ENCODE results near the gene SETD1A. TPM values are rescaled to one million over a fixed set of nuclear protein-coding genes. Genes with fewer than 3 reads are reported as not detected.

The SETD1A gene
- total RNA-seq, 1 experiment from 2014 or later, result 15.8 TPM

- Mint-ChIP-seq H3K9me3 (ENCODE audit: unreplicated experiment) (peaks cover 6% of the 10 kb centered on the region), H3K4me1 (ENCODE audit: insufficient read depth, unreplicated experiment) (peaks cover 14% of the 10 kb centered on the region), H3K27ac (ENCODE audit: low read depth, unreplicated experiment) (peak overlapping the region; percentile 100), H3K36me3 (ENCODE audit: insufficient read depth, unreplicated experiment) (peaks cover 23% of the 10 kb centered on the region), H3K4me3 (ENCODE audit: unreplicated experiment) (peak overlapping the region; percentile 98), H3K27me3 (ENCODE audit: insufficient read depth, unreplicated experiment) (no peaks in the 10 kb centered on the region)
- POLR2A ChIA-PET, result interaction anchor here (0.6 to 1.0 kb wide), 8 partner anchors 16 to 1055 kb away, joined by 3 to 5 read pairs (median 4); partner anchors contain the start of gene CTF1
- TF ChIP-seq CTCF (IDR thresholded peaks at IDR 0.05; ENCODE audit: unreplicated experiment), result peak; percentile 42
- no TSS peak for BruUV-seq (replicated peaks)
- CTCF ChIA-PET, result interaction anchor here (0.7 to 1.0 kb wide), 4 partner anchors 27 to 188 kb away, joined by 3 to 5 read pairs (median 4); no protein-coding TSS in a partner anchor
- peak; percentile 29 for DNase-seq (ENCODE audit: unreplicated experiment)
- intact Hi-C loops (cut with micrococcal nuclease), result loop anchor here (1.0 to 2.0 kb wide), 2 partner anchors 27 to 78 kb away; partner anchors contain the start of gene BCL7C
Measured at GRCh38 chr16:30921748-30922419, 35.7 kb upstream of the SETD1A start.

DNA sequence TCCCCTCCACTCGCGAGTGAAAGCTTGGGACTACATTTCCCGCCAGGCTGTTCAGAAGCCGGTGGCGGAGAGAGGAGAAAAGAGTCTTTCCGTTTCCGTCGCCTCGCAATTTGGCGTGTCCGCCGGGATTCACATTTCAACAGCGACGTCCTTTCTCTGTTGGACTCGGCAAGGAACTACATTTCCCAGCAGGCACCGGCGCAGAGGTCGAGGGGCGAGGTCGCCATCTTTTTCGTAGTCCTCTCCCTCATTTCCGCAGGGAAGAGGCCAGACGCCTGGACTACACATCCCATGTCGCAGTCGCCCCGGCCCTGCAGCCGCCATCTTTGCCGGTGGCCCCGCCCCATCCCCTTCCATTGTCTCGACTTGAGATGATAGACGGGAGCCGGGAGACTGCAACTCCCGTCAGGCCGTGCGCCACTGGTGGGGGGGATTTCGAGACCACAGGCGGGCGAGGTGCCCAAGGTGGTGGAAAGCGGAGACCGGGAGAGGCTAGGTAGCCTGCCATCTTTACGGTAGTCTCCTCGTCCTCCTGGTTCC is 35.1 kb upstream of the SETD1A start:
- ChIA-PET CTCF (interaction anchor here (0.7 to 0.9 kb wide), 3 partner anchors 27 to 188 kb away, joined by 3 to 5 read pairs (median 4); no protein-coding TSS in a partner anchor), POLR2A (interaction anchor here (0.6 to 1.0 kb wide), 8 partner anchors 16 to 1056 kb away, joined by 3 to 5 read pairs (median 4); partner anchors contain the start of gene CTF1)
- peaks cover 28% of the 10 kb centered on the region for H3K36me3 Mint-ChIP-seq (ENCODE audit: insufficient read depth, unreplicated experiment)
- no peak for TF ChIP-seq CTCF (IDR thresholded peaks at IDR 0.05; ENCODE audit: unreplicated experiment)
- DNase-seq (ENCODE audit: unreplicated experiment), result peak; percentile 99
- intact Hi-C loops (cut with micrococcal nuclease), result loop anchor here (2.0 kb wide), 1 partner anchor 28 kb away; the partner anchor contains the start of gene BCL7C
- H3K27me3 Mint-ChIP-seq (ENCODE audit: insufficient read depth, unreplicated experiment), result no peaks in the 10 kb centered on the region
- peak overlapping the region; percentile 100 for H3K27ac Mint-ChIP-seq (ENCODE audit: low read depth, unreplicated experiment)
- H3K9me3 Mint-ChIP-seq (ENCODE audit: unreplicated experiment), result peaks cover 6% of the 10 kb centered on the region
- peaks cover 14% of the 10 kb centered on the region for H3K4me1 Mint-ChIP-seq (ENCODE audit: insufficient read depth, unreplicated experiment)
- H3K4me3 Mint-ChIP-seq (ENCODE audit: unreplicated experiment), result peak overlapping the region; percentile 98
- TSS peak; percentile 80 for BruUV-seq (replicated peaks)

- intact Hi-C loops (cut with micrococcal nuclease), result loop anchor here (1.0 to 2.0 kb wide), 2 partner anchors 19 to 28 kb away; partner anchors contain the start of gene BCL7C
- Mint-ChIP-seq H3K4me1 (ENCODE audit: insufficient read depth, unreplicated experiment) (peaks cover 14% of the 10 kb centered on the region), H3K27ac (ENCODE audit: low read depth, unreplicated experiment) (peak overlapping the region; percentile 100), H3K9me3 (ENCODE audit: unreplicated experiment) (peaks cover 6% of the 10 kb centered on the region), H3K27me3 (ENCODE audit: insufficient read depth, unreplicated experiment) (no peaks in the 10 kb centered on the region), H3K4me3 (ENCODE audit: unreplicated experiment) (peak overlapping the region; percentile 98), H3K36me3 (ENCODE audit: insufficient read depth, unreplicated experiment) (peaks cover 28% of the 10 kb centered on the region)
- TSS peak; percentile 52 for BruUV-seq (replicated peaks)
- DNase-seq (ENCODE audit: unreplicated experiment), result peak; percentile 100
- ChIA-PET POLR2A (interaction anchor here (1.0 kb wide), 1 partner anchor 17 kb away, joined by 5 read pairs; no protein-coding TSS in a partner anchor), CTCF (interaction anchor here (4.5 kb wide), 1 partner anchor 18 kb away, joined by 29 read pairs; no protein-coding TSS in a partner anchor)
- no peak for TF ChIP-seq CTCF (IDR thresholded peaks at IDR 0.05; ENCODE audit: unreplicated experiment)
Measured at GRCh38 chr16:30922960-30923535, 34.5 kb upstream of the SETD1A start.

Data from MCF 10A (cell line).